Islet precursor cell (in vitro differentiated cells): ENCODE measurements around the gene AQP12A.
A peak's percentile ranks its signal among the peaks of the same experiment; 100 is the strongest.
"Not testable (repeated sequence)": the region's sequence is repeated elsewhere in the genome, so short reads cannot be mapped to it uniquely, and the experiment has no call there.

Source experiments
- DNase-seq: peaks from one replicate; pipeline ENCODE4 v3.0.0-alpha.2; 2018

The AQP12A gene, protein sequence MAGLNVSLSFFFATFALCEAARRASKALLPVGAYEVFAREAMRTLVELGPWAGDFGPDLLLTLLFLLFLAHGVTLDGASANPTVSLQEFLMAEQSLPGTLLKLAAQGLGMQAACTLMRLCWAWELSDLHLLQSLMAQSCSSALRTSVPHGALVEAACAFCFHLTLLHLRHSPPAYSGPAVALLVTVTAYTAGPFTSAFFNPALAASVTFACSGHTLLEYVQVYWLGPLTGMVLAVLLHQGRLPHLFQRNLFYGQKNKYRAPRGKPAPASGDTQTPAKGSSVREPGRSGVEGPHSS

DNA sequence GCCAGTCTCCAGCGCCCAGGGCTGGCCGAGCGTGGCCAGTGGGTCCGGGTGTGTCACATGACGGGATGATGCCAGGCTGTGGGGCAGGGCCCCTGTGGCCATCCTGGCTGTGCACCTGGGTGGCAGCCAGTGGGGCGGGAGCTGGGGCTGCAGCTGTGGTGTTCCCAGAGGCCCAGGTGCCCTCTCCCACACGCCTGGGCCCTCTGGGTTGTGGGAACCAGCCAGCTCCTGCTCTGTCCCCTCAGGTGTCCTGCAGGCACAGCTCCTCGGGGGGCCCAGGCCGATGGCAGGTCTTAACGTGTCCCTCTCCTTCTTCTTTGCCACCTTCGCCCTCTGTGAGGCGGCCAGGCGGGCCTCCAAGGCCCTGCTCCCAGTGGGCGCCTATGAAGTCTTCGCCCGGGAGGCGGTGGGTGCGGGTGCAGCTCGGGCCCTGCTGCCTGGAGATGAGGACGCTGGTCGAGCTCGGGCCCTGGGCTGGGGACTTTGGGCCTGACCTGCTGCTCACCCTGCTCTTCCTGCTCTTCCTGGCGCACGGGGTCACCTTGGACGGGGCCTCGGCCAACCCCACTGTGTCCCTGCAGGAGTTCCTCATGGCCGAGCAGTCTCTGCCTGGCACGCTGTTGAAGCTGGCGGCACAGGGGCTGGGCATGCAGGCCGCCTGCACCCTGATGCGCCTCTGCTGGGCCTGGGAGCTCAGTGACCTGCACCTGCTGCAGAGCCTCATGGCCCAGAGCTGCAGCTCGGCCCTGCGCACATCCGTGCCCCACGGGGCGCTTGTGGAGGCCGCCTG is at the start of gene AQP12A:
AQP12A (plus strand) TSS at position 236 of the 790 bp plus-strand sequence; CDS start at position 284, 48 bp downstream.
- peak; percentile 55 for DNase-seq

DNA sequence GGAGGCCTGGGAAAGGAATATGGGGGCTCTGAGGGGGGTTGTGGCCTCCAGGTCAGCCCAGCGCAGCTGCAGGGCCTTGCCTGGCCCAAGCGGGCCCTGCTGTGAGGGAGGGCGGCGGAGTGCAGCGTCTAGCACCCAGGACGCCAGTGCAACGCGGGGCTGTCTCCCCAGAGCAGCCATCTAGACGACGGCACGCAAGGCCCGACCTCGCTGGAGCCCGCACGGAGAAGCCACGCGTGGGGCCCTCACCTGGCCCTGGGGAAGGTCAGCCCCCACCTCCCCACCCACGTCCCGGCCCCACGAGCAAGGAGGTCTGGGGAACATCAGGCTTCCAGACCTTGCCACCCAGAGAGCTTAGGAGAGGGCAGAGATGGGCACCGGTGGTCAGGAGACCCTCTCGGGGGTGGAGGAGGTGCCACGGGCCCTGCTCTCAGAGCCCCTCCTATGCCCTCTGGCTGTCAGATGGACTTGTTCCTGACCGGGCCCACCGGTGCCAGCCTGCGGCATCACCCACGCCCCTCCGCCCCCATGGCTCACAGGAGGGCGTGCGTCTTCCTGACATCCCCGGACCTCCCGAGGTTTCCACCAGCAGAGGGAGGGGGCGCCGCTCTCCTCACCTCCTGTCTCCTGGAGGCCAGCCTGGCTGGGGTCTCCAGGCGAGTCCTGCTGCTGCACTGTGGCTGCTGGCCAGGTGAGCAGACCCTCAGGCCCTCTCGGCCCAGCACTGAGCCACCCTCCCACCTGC is 49.4 kb upstream of the AQP12A start:
- DNase-seq: peak; percentile 47

DNA sequence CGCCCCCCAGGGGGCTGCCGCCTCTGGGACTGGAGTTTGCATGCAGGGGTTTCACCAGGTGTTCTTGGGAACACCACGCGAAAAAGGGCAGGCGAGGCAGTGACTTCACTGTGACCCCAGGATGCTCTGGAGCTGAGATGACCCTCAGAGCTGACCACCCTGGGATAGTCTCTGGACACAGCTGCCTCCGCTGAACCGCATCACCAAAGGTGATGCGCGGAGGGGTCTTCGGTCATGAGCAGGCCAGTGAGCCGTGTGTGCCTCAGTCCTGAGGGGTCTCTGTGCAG is 48.9 kb upstream of the AQP12A start:
- DNase-seq: no peak

DNA sequence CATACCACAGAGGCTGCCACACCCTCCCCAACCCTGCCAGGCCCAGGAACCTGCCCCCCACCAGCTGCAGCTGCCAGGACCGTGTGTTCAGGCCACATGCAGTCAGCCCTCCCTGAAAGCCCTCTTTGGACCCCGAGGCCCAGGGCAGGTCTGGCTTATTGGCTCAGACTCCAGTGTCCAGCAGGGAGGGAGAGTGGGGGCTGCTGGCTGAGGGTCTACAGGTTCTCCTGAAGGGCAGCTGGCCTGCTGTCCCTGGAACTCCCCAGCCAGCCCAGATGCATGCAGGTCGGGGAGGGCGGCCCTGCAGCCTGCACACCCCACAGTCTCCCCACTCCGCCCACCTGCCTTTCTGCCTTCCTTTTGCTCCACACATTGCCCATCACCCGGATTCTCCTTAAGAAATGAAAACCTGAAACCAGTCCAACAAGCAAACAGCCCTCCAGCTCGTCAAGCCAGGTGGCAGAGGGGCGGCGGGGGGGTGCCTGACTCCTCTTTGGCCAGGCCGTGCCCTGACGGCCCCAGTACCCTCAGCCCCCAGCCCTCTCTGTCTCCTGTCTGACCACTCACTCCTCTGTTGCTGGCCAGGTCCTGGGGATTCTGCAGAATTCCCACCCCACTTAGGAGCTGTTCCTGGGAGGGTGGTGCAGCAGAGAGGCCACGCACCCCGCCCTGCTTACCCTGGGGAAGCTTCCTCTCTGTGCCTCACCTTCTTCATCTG is 48.4 kb upstream of the AQP12A start:
- peak; percentile 47 for DNase-seq

DNA sequence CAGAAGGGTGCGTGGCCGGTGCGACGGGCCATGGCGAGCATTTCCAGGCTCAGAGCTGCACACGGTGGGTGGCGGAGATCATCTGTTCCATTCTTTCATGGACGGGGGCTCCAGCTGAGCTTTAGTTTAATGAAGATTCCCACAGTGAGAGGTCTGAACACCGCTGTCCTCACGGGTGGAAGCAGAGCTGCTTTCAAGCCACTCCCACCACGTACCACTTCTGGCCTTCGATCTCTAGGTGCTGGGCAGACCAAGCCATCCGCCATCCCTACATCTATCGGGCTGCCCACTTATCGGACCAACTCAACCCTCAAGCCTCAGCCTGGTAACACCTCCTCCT is 47.9 kb upstream of the AQP12A start:
- DNase-seq: no peak

DNA sequence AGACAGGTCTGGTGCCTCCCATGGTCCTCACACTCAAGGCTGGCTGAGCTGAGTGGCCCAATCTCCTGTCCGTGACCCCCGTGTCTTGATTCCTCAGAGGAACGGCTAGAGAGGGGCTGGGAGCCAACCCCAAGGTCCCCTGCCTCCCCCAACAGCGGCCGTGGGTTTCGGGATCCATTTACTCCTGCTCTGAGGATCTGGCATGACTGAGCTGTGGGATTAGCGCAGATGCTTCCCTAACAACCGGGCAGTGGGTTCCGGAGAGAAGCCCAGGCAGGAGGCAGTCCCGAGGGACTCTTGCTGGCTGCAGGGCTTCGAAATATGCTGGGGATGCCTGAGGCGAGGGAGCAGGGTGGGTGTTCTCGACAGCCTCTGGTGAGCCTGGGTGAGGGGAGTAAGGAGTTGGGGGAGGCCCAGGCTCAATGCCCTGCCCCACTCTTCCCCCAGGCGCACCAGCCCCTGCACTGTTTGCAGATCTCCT is 47.5 kb upstream of the AQP12A start:
- DNase-seq: peak; percentile 45

DNA sequence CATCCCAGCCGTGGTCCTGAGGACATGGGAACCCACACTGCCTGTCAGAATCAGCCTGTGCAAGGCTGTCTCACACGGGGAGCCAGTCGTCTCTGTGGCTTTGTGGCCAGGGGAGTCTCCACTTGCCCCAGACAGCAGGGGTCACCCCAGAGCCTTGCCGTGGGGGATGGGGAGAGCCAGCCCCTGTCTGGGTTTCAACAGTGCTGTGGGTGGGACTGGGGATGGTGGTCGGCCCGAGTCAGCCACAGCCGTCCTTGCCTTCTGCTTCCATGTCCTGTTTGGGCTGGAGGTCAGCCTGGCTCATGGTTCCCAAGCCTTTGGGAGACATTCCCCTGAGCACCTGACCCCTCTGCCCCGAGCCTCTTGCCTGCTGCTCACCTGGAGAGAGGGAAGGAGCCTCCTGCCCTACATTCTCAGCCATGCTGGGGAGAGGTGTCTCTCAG is 46.8 kb upstream of the AQP12A start:
- DNase-seq: no peak

DNA sequence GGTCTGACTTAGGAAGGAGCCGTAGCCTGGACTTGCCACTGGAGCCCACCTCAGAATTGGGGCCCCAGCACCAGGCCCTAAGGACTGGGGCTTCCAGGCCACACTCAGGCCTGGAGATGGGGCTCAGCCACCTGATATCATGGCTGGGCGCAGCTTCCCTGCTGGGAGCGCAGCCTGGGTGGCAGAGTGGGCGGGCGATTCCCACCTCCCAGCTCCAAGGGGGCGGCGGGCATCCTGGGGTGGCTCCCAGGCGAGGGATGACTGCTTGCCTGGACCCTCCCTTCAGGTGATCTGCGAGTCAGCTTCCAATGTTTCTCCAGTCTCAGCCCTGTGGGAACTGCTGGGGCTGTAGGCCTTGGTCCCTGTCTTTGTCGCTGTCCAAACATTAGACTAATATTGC is 46.3 kb upstream of the AQP12A start:
- DNase-seq: no peak

DNA sequence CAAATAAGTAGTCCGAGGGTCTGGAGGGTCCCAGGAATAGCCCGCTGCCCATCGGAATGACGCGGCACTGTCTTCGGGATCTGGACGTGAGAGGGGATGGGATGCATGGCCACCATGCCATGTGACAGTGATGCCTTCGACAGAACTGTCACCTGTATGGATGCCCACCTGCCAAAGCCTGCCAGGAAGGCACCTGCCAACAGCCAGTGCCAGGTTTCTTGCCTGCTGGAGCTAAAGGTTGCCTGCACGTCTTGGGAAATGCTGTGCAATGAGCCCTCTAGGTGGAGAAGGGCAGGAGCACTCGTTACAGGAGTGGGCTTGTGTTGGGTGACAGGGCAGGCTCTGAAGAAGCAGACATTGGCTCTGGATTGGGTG is 45.9 kb upstream of the AQP12A start:
- peak; percentile 40 for DNase-seq

DNA sequence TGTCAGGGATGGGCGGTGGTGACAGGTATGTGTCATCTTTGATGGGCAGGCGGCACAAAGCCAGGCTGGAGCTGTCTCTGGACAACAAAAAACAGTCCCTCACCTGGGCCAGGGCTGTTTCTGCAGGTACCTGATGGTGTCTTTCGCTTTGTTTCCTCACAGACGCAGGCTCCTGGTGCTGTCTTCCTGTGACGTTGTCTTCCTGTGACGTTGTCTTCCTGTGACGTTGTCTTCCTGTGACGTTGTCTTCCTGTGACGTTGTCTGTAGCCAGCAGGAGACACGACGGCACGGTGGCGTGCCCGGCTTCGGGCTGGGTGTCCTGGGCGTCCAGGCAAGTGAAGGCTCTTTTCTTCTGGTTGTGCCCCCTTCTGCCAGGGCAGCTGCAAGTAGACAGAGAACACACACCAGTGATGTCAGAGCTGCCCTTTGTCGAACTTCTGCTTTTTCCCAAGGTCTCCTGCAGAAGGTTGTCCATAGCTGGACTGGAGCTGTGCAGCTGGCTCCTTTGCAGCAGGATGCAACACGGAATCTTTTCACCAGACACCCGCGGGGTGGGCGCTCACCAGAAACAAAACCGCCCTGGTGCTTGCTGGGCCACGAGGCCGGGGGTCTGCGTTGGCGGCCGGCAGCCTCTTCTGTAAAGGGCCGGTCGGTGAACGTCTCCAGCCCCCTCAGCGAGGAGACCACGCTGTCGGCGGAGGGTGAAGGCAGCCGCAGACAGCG is 45.3 kb upstream of the AQP12A start:
- no peak for DNase-seq

DNA sequence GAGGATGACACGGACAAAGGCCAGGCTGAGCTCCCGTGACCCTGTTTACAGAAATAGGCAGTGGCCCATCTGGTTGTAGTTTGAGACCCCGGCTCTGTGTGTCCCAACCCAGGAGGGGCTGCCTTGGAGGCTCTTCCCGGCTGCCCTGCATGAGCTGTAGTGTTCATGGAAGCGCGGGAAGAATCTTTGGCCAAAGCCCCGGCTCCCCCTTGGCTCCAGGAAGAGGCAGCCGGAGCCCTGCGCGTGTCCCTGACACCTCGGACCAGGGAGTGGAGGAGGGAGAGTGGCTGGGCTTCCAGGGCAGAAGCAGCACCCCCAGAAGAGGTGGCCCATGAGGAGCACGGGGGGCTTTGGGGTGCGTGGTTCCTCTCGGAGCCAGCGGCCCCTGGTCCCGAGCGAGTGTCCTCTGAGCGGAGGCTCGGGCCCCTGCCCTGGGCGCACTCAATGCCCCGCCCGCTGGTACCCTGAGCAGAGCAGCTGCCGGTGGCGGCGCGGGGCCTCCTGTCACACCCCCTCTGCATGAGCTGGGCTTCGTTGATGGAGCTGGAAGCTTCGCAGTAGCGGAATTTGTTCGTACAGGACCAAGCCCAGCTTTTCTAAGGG is 44.7 kb upstream of the AQP12A start:
- DNase-seq: peak; percentile 45

DNA sequence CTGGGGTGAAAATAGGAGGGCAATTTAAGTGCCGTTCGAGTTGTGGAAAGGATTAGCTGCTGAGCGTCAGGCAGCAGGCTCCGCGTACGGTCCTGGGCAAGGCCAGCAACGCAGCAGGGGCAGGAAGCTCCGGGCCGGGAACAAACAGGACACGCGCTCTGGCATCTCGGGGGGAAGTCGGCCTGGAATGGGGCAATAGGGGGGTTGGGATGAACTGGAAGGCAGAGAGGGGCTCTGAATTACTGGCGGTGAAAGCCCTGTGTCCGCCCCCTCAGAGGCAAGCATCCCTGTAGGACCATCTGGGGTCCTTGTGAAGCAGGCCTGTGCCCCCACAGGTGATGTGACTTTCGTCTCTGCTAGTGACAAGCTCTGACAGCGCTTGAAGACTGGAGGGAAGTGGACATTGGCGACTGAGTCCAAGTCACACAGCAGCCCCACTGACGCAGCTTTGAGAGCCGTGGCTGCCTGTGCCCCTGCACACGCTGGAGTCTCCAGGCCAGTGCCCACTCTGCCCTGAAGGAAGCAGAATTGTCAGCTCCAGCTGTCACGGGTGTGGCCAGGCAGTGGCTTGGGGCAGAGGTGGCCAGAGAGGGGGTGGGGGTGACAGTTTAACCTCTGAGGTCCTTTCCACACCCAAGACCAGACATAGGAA is 44.0 kb upstream of the AQP12A start:
- DNase-seq: peak; percentile 46

DNA sequence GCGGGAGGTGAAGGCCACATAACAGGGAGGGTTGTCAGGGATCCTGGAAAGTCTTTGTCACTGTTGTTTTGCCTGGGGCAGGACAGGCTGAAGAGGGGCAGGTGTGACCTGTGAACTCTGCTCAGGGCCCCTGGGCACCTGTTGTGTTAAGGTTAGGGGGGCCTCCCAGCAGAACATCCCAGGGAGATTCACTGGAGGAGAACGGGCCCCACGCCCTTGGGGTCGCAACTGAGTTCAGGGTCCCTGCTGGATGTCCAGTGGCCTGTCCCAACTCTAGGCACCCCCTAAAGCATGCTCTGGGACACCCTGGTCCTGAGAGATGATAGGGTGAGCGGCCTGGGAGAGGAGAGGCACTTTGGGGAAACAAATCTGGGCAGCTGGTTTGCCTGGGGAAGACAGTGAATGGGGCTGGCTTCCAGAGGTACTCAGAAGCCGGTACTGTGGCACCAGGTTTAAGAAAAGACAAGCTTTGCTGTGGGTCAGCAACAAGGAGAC is 43.5 kb upstream of the AQP12A start:
- DNase-seq: peak; percentile 40

DNA sequence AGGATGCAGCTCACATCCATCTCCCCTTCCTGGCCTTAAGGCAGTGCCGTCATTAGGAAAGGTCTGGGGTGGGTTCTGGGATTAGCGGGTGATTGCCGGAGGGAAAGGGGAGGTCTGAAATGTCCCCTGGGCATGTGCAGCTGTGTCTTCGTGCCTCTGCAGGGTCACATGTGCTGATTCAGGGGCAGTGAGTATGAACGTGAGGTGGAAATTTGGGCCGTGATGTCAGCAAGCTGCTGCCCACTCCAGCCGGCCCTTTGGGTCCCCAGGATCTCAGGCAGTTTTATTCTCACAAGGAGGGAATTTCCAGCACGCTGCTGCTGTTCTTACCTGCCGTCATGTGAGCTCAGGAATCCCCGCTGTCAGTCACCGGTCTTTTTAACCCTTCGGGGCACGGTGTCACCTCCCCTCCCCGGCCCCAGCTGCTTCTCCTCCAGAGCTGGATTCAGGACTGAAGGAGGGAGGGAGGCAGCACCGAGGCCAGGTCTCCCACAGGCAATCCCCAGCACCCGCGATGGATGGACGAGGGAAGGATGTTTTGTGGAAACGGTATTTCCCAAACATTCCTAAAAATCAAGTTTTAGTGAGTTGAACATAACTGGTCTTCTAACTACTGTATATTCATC is 42.9 kb upstream of the AQP12A start:
- peak; percentile 42 for DNase-seq

DNA sequence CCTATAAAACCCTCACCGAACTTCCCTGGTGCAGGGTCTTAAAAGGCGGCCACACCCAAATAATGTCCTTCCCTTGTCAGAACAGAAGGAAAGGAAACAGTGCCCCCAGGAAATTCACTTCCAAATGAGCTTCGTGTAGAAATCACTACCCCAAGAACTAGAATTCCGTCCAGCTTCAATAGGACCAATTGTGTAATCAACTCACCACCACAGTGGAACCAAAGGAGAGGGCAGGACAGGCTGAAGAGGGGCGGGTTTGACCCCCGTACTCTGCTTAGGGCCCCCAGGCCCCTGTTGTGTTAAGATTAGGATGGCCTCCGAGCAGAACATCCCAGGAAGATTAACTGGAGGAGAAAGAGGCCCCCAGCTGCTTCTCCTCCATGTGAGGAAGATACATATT is 42.3 kb upstream of the AQP12A start:
- DNase-seq: no peak

DNA sequence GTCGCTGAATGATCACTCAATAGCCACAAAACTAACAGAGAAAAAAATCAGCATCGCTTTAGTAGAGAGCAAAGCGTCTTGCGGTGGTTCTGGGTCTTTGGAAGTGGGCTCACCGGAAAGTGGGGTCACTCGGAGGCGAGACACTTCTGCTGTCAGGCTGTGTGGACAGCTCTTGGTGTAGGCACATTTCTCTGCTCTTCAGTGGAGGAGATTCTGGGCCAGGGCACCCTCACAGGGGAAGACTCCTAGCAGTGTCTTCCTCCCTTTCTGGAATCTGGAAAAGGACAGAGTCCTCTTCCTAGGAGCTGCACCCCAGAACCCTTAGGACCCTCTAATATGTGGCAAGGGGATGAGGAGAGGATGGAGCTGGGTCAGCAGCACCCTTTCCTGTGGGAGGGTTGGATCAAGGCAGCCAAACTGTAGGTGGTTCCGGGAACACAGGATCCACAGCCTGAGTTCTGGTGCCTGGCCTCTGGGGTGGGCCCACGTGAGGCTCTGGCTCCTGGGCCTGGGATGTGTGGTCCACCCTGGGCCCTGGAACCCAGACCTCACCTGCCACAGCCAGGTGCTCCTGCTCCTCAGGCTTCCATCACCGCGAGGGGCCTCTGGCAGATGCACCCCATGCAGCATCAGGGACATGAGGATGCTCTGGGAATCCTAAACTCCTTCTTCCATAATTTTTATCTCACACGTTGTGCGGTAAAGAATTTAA is 41.3 kb upstream of the AQP12A start:
- DNase-seq: no peak

DNA sequence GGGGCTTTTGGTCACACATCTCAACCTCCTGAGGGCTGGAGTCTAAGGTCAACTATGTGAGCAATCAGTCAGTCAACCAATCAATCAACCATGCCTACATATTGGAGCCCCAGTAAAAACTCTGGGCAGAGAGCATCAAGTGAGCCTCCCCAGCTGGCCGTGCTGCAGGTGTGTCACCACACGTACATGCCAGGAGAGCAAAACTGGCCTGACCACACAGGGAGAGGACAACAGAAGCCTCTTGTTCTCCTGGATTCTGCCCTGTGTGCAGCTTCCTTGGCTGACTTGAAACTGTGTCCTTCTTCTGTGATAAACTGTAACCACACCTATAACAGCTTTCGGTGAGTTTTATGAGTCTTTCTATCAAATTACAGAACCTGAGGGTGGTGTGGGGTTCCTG is 40.5 kb upstream of the AQP12A start:
- DNase-seq: no peak

DNA sequence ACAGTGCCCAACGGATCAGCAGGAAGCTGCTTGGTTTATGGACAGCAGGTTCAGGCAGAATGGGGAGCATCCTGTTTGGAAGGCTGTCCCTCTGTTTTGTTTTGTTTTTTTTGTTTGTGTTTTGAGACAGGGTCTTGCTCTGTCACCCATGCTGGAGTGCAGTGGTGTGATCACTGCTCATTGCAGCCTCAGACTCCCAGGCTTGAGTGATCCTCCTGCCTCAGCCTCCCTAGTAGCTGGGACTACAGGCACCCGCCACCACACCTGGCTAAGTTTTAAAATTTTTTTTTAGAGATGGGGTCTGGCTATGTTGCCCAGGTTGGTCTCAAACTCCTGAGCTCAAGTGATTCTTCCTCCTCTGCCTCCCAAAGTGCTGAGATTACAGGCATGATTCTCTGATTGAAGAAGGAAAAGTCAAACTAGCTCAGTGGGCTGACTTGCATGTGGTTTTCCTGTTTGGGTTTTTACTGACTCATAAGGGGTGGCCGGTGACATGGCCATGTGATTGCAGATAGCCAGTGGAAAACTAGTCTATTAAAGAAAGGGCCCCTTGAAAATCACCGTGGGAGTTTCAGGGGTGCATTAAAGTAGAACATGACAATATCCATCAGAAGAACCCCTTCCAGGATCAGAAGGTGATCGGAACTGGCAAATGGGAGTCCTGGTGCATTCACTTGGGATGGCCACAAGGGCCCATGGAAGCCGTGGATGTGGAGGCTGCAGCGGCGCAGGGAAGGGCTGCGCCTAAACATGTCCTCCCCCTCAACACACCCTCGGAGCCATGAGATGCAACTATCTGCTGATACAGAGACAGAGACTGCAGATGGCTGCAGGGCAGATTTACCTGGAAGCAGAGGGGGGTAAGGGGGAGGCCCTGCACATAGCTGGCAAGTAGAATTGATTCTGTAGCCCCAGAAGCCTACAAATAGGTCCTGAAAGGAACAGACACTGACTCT is 35.5 kb upstream of the AQP12A start:
- no peak for DNase-seq

DNA sequence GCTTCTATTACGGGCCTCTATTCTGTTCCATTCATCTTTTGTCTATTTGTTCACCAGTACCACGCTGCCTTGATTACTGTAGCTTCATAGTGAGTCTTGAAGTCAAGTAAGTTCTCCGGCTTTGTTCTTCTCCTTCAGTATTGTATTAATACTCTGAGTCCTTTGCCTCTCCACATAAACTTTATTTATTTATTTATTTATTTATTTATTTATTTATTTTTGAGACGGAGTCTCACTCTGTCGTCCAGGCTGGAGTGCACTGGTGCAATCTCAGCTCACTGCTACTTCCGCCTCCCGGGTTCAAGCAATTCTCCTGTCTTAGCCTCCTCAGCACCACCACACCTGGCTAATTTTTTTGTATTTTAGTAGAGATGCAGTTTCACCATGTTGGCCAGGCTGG is 31.8 kb upstream of the AQP12A start:
- DNase-seq: not testable (repeated sequence)
